ENCODE results near the gene CAMSAP3.

DNA sequence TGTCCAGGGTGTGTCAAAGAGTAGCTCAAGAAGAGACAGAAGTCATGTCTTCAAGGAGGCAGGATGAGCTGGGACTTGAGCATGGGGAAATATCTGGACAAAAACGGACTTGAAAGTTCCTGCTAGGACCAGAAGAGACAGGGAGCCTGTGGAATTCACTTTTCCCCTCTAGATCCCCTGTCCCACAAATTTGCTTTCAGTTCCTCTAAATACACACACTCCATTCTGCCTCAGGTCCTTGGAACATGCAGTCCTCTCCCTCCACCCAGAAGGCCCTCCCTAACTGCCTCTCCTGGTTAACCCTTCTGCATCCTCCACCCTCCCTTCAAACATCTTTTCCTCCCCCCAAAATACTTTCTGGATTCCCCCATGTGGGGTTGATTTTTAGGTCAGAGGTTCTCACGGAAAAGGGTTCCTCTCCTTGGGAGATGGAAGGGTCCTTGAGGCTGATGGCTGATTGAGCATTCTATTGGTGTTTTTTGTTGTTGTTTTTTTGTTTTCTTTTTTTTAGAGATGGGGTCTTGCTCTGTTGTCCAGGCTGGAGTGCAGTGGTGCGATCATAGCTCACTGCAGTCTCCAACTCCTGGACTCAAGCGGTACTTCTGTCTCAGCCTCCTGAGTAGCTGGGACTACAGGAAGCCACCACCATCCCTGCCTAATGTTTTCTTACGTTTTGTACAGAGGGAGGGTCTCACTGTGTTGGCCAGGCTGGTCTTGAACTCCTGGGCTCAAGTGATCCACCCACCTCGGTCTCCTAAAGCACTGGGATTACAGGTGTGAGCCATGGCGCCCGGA, 66.3 kb downstream of the CAMSAP3 start:
- TF ChIP-seq SMARCA5 (IDR thresholded peaks at IDR 0.05) (no peak), ZZZ3 (IDR thresholded peaks at IDR 0.05; ENCODE audit: control insufficient read depth, insufficient read length, low read depth) (no peak), TCF7 (IDR thresholded peaks at IDR 0.05; ENCODE audit: borderline replicate concordance) (no peak), ASH2L (IDR thresholded peaks at IDR 0.05; ENCODE audit: borderline replicate concordance, low read depth) (no peak), POLR2A (IDR thresholded peaks at IDR 0.05; ENCODE audit: low read depth, low read length) (no peak), RCOR1 (conservative IDR thresholded peaks at IDR 0.05; ENCODE audit: low read depth, low read length) (no peak), CTCF (IDR thresholded peaks at IDR 0.05 in 2 of 3, conservative IDR thresholded peaks at IDR 0.05 in 1 of 3; ENCODE audit: control insufficient read depth in 2 of 3, extremely low read depth in 1 of 3, insufficient read depth in 1 of 3, low read depth in 3 of 3, low read length in 3 of 3) (no peak), FOXM1 (IDR thresholded peaks at IDR 0.05; ENCODE audit: low read depth, low read length) (no peak), JUND (IDR thresholded peaks at IDR 0.05; ENCODE audit: low read depth, low read length) (no peak), MEF2A (IDR thresholded peaks at IDR 0.05; ENCODE audit: insufficient read depth, low read depth, low read length) (no peak), SMAD5 (IDR thresholded peaks at IDR 0.05; ENCODE audit: low read depth) (no peak)
